Prostate gland (tissue), 2 donors: Measurements from ENCODE around the gene TSPAN1. TPM values are rescaled to one million over a fixed set of nuclear protein-coding genes. Genes with fewer than 3 reads are reported as not detected.

Experiments used
- DNase-seq: peaks from one replicate; pipeline ENCODE4 v3.0.0-alpha.2; 2019; ENCODE audit warnings: low spot score
- H3K27ac ChIP-seq, 2 donors: fragments of 200-600 bp; sonication (generic); 2 replicates each; pipeline ENCODE4 v1.5.1; 2017 to 2019
- H3K27me3 ChIP-seq: fragments of 200-600 bp; sonication (generic); replicated peaks from 2 replicates; pipeline ENCODE4 v1.5.1; 2019; ENCODE audit not compliant: insufficient read depth
- H3K36me3 ChIP-seq, 2 donors: fragments of 200-600 bp; sonication (generic); 1 replicate in 1 of 2; 2 replicates in 1 of 2; pipeline versions ENCODE4 v1.5.1 to v1.8.1; 2017 to 2019
- H3K4me1 ChIP-seq: fragments of 200-600 bp; sonication (generic); replicated peaks from 2 replicates; pipeline ENCODE4 v1.5.1; 2019
- H3K4me3 ChIP-seq, 2 donors: fragments of 200-600 bp; sonication (generic); 2 replicates each; pipeline ENCODE4 v1.5.1; 2017 to 2019
- H3K9me3 ChIP-seq: fragments of 200-600 bp; sonication (generic); 2 replicates; pipeline ENCODE4 v1.5.1; 2017
- POLR2A ChIP-seq: fragments of 450-650 bp; IDR thresholded peaks from one replicate; pipeline ENCODE4 v1.6.1; 2016; ENCODE audit warnings: antibody characterized with exemption, mild to moderate bottlenecking
- POLR2AphosphoS5 ChIP-seq: sonication (generic); formaldehyde crosslinking; IDR thresholded peaks from one replicate; pipeline ENCODE4 v1.6.1; 2017; ENCODE audit warnings: antibody characterized with exemption
- WGBS: methylation state at CpG from one replicate; pipeline ENCODE4 v1.1.5; 2018; 5-methylcytosine and 5-hydroxymethylcytosine counted together
- intact Hi-C: fragments of 100-400 bp; cut with DNase I; formaldehyde crosslinking; loops from one replicate; pipeline ENCODE4 v1.14.2; 2022
- total RNA-seq, 2 donors: library from RNA; depleted of rRNA; stranded (reverse); fragments of >200 nt; gene quantifications; one replicate each; pipeline ENCODE4 v1.1.0, GENCODE V29; 2016
- TF ChIP-seq, protein P1 (sequence below), 4 experiments: fragments of 200-600 bp in 2 of 4; fragments of 450-650 bp in 2 of 4; sonication (generic) in 2 of 4; IDR thresholded peaks; 1 replicate in 3 of 4; 2 replicates in 1 of 4; pipeline ENCODE4 v1.5.1; 2016 to 2019; ENCODE audit warnings: antibody characterized with exemption in 4 of 4, mild to moderate bottlenecking in 2 of 4, moderate library complexity in 2 of 4

Gene TSPAN1
- total RNA-seq, 2 donors from 2014 or later, result 77.2 to 322 TPM

DNA sequence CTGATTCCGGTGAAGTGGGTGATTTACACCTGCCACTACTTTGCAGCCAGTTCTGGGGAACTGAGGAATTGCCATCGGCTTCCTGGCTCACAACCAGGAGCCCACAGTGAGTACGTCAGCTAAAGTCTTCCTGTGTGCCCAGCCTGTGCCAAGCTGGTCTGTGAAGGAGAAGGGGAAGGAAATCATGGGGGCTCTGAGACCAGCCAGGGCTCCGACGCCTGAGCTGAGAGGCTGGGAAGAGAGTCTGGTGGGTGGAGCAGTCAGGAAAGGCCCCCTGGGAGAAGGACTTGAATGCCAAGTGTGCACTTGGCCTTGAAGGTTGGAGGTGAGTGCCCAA lies 29.5 kb downstream of the TSPAN1 start:
- H3K9me3 ChIP-seq, result no peaks in the 10 kb centered on the region
- no peaks in the 10 kb centered on the region for H3K36me3 ChIP-seq
- peak overlapping the region; percentile 85 to 94 for H3K27ac ChIP-seq
- WGBS, result 13% methylated on average over 5 of the region's 5 CpGs
- intact Hi-C loops, result no loop called here
- H3K4me3 ChIP-seq, result peak overlapping the region; percentile 59 to 95
- H3K27me3 ChIP-seq, result no peaks in the 10 kb centered on the region
- DNase-seq, result no peak
- no peak for TF ChIP-seq POLR2A
- TF ChIP-seq, protein P1, sequence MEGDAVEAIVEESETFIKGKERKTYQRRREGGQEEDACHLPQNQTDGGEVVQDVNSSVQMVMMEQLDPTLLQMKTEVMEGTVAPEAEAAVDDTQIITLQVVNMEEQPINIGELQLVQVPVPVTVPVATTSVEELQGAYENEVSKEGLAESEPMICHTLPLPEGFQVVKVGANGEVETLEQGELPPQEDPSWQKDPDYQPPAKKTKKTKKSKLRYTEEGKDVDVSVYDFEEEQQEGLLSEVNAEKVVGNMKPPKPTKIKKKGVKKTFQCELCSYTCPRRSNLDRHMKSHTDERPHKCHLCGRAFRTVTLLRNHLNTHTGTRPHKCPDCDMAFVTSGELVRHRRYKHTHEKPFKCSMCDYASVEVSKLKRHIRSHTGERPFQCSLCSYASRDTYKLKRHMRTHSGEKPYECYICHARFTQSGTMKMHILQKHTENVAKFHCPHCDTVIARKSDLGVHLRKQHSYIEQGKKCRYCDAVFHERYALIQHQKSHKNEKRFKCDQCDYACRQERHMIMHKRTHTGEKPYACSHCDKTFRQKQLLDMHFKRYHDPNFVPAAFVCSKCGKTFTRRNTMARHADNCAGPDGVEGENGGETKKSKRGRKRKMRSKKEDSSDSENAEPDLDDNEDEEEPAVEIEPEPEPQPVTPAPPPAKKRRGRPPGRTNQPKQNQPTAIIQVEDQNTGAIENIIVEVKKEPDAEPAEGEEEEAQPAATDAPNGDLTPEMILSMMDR (IDR thresholded peaks at IDR 0.05), result no peak
- TF ChIP-seq POLR2AphosphoS5, result no peak
- H3K4me1 ChIP-seq, result no peaks in the 10 kb centered on the region

DNA sequence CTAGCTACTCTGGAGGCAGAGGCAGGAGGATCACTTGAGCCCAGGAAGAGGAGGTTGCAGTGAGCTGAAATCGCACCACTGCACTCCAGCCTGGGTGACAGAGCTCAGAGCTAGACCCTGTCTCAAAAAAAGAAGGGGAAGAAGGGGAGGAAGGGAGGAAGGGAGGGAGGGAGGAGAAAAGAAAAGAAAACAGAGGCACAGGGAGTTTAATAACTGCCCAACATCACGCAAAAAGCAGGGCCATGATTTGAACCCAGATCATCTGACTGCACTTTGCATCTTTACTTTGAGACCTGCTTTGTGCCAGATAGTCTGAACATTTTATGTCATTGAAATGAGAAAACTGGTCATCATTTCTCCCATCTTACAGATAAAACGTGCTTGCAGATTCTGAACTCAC lies 30.3 kb downstream of the TSPAN1 start:
- WGBS, result 74% methylated on average over 3 of the region's 3 CpGs
- H3K9me3 ChIP-seq, result no peaks in the 10 kb centered on the region
- DNase-seq, result no peak

DNA sequence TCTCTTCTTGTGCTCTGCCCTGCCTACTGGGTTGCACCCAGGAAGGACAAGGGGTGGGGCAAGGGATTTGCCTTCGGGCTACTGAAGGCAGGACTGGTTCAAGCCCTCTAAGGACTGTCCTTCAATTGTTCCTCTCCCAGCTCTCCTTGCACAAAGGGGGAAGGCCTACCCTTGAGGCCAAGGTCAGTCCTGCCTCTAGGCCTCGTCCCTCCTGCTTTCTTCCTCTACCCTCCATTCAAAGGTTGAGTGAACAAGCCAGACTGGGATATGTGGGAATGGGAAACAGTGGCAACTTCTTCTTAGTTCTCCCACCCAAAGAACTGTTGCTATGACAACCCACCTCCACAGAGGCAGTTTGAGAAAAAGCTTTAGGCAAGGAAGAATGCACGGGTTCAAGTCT lies 30.9 kb downstream of the TSPAN1 start:
- WGBS, result 49% methylated on average over 3 of the region's 3 CpGs
- H3K4me1 ChIP-seq, result no peaks in the 10 kb centered on the region
- intact Hi-C loops, result no loop called here
- no peaks in the 10 kb centered on the region for H3K27me3 ChIP-seq
- no peaks in the 10 kb centered on the region for H3K9me3 ChIP-seq
- no peak for DNase-seq
- no peak overlapping the region for H3K4me3 ChIP-seq
- H3K27ac ChIP-seq, result no peak overlapping the region
- no peaks in the 10 kb centered on the region for H3K36me3 ChIP-seq
- TF ChIP-seq, protein P1 (IDR thresholded peaks at IDR 0.05), result no peak
- TF ChIP-seq POLR2AphosphoS5 (no peak), POLR2A (no peak)

More for the DNA sequence above, 30.3 kb downstream of the TSPAN1 start:
- Histone ChIP-seq H3K27me3 (no peaks in the 10 kb centered on the region), H3K4me3 (peak overlapping the region in 1 of 2 donors; percentile 59), H3K36me3 (no peaks in the 10 kb centered on the region), H3K27ac (no peak overlapping the region), H3K4me1 (no peaks in the 10 kb centered on the region)
- TF ChIP-seq, protein P1 (IDR thresholded peaks at IDR 0.05), result no peak
- TF ChIP-seq POLR2AphosphoS5 (no peak), POLR2A (no peak)
- intact Hi-C loops, result no loop called here

DNA sequence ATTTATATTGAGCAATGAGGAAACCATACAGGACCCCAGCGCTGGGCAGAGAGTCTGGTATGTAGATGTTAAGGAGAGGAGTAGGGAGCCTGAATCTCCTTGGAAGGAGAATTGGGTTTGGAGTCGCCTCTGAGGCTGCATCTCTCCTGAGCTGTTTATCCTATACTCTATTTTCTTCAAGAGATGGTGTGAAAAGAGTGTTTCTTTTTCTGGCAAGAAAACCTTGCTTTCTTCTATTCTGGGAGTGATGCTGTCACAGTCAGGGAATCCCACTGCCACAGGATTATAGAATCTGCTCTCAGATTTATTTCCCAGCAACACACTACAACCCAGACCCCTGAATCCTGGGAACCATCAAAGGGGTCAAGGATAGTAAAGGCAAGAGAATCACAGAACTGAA lies 31.5 kb downstream of the TSPAN1 start:
- no peak for DNase-seq
- Histone ChIP-seq H3K4me1 (no peaks in the 10 kb centered on the region), H3K27me3 (no peaks in the 10 kb centered on the region), H3K27ac (no peak overlapping the region), H3K4me3 (no peak overlapping the region), H3K9me3 (no peaks in the 10 kb centered on the region), H3K36me3 (no peaks in the 10 kb centered on the region)
- TF ChIP-seq POLR2A, result no peak
- TF ChIP-seq POLR2AphosphoS5, result no peak
- TF ChIP-seq, protein P1 (IDR thresholded peaks at IDR 0.05), result no peak
- WGBS, result 80% methylated on average over 2 of the region's 2 CpGs
- intact Hi-C loops, result no loop called here

DNA sequence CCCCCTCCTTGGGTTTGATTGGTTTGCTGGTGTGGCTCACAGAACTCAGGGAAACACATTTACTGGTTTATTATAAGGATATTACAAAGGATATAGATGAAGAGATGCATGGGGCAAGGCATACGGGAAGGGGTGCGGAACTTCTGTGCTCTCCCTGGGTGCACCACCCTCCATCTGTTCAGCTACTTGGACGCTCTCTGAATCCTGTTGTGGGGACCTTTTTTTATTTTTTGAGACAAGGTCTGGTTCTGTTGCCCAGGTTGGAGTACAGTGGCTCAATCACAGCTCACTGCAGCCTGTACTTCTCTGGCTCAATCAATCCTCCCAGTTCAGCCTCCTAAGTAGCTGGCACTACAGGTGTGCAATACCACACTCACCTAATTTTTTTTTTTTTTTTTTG lies 35.7 kb downstream of the TSPAN1 start:
- intact Hi-C loops, result no loop called here
- H3K4me3 ChIP-seq, result no peak overlapping the region
- no peak for DNase-seq
- H3K27me3 ChIP-seq, result no peaks in the 10 kb centered on the region
- no peak for TF ChIP-seq POLR2A
- no peak for TF ChIP-seq POLR2AphosphoS5
- TF ChIP-seq, protein P1 (IDR thresholded peaks at IDR 0.05), result no peak
- no peak overlapping the region for H3K27ac ChIP-seq
- no peaks in the 10 kb centered on the region for H3K36me3 ChIP-seq
- 96% methylated on average over 3 of the region's 3 CpGs for WGBS
- no peaks in the 10 kb centered on the region for H3K9me3 ChIP-seq
- H3K4me1 ChIP-seq, result no peaks in the 10 kb centered on the region
